AG09319 (cell line): ENCODE measurements around the gene FGF19.

Experiments used
- DNase-seq: peaks from one replicate; pipeline ENCODE4 v3.0.0-alpha.2; 2010; ENCODE audit warnings: low read depth; ENCODE audit errors: extremely low read depth
- CTCF ChIP-seq: IDR thresholded peaks from 2 replicates; pipeline ENCODE4 v1.5.1; 2011; ENCODE audit warnings: low read depth, mild to moderate bottlenecking, inconsistent platforms, low read length, moderate library complexity

FGF19 gene

GRCh38 chr11:69657911-69658625, 45.8 kb downstream of the FGF19 start:
- DNase-seq = no peak
- no peak for TF ChIP-seq CTCF

- TF ChIP-seq CTCF = no peak
- DNase-seq = no peak
These were observed 46.3 kb downstream of the FGF19 start for GRCh38 chr11:69657456-69657910.

- TF ChIP-seq CTCF = no peak
- DNase-seq = no peak
These were observed 47.0 kb downstream of the FGF19 start for GRCh38 chr11:69656536-69657455.

GRCh38 chr11:69655479-69656428, 48.1 kb downstream of the FGF19 start:
- DNase-seq = no peak
- no peak for TF ChIP-seq CTCF

- DNase-seq = no peak
- TF ChIP-seq CTCF = no peak
These were observed 49.0 kb downstream of the FGF19 start for GRCh38 chr11:69654660-69655478.

- TF ChIP-seq CTCF = no peak
- no peak for DNase-seq
These were observed 49.7 kb downstream of the FGF19 start for GRCh38 chr11:69654001-69654659.
